ENCODE results near the gene UBL7. TPM values are rescaled to one million over a fixed set of nuclear protein-coding genes. Genes with fewer than 3 reads are reported as not detected.

UBL7 gene, protein sequence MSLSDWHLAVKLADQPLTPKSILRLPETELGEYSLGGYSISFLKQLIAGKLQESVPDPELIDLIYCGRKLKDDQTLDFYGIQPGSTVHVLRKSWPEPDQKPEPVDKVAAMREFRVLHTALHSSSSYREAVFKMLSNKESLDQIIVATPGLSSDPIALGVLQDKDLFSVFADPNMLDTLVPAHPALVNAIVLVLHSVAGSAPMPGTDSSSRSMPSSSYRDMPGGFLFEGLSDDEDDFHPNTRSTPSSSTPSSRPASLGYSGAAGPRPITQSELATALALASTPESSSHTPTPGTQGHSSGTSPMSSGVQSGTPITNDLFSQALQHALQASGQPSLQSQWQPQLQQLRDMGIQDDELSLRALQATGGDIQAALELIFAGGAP
- total RNA-seq: 10 to 100 TPM; 55.3 to 63.2 TPM

GRCh38 chr15:74460871-74461846 lies at the start of gene UBL7:
TSS of gene UBL7 (minus strand) at chr15:74461160. CDS start at chr15:74458867, 2,293 bp downstream.
- DNase-seq (peak; percentile 94), ATAC-seq (ENCODE audit: low read depth) (peak; percentile 97)
- H3K9me3 Mint-ChIP-seq: peaks cover 4% of the 10 kb centered on the region
- H3K36me3 Mint-ChIP-seq: peaks cover 29% of the 10 kb centered on the region
- peak within 1 kb of the TSS; percentile 92 for H3K4me3 Mint-ChIP-seq
- no peaks in the 10 kb centered on the region for H3K27me3 Mint-ChIP-seq
- peaks cover 40% of the 10 kb centered on the region for H3K4me1 Mint-ChIP-seq
- POLR2A ChIA-PET: interaction anchor here (0.6 to 2.3 kb wide), 26 partner anchors 8 to 991 kb away, joined by 3 to 18 read pairs (median 4); partner anchors contain the start of genes ARID3B, CLK3 and SEMA7A
- H3K27ac Mint-ChIP-seq: peak within 1 kb of the TSS; percentile 78

DNA sequence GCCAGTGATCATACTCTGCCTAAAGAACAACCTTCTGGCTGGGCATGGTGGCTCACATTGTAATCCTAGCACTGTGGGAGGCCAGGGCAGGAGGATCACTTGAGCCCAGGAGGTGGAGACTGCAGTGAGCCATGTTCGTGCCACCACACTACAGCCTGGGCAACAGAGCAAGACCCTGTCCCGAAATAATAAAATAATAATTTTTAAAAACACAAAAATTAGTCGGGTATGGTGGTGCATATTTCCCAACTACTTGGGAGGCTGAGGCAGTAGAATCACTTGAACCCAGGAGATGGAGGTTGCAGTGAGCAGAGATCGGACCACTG lies 45.5 kb upstream of the UBL7 start:
- ATAC-seq (ENCODE audit: low read depth) (no peak), DNase-seq (no peak)
- H3K27ac Mint-ChIP-seq: no peak overlapping the region
- peaks cover 9% of the 10 kb centered on the region for H3K4me1 Mint-ChIP-seq
- H3K9me3 Mint-ChIP-seq: no peaks in the 10 kb centered on the region
- H3K36me3 Mint-ChIP-seq: peaks cover 17% of the 10 kb centered on the region
- H3K27me3 Mint-ChIP-seq: no peaks in the 10 kb centered on the region
- H3K4me3 Mint-ChIP-seq: no peak overlapping the region
- POLR2A ChIA-PET: no interaction called here

DNA sequence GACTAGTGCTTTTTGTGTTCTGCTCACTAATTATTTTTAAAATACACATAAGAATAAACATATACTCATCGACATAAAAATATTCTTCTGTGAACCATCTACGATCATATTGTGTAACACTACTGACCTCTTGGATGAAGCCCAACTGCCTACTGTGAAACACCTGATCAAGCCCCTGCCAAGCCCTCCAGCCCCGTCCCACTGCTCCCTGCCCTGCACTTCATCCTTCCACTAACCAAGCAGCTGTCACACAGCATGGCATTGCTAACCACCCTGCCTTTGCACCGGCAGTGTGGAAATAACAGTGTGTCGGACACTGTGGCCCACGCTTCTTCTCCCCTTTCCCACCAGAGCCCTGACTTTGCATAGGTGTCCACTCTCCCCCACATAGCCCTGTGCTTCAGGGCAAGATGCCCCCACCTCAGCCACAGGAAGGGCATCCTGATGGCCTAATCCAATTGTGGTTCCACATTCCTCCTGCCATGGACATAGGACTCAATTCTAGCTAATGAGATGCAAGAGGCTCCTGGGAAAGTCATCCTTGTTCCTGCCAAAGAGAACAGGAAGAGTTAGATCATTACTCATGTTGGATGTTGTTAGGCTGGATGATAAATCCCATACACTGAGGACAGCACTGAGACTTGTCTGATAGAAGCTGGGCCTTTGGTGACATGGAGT lies 45.0 kb upstream of the UBL7 start:
- H3K27me3 Mint-ChIP-seq: no peaks in the 10 kb centered on the region
- H3K36me3 Mint-ChIP-seq: peaks cover 17% of the 10 kb centered on the region
- peaks cover 5% of the 10 kb centered on the region for H3K4me1 Mint-ChIP-seq
- H3K9me3 Mint-ChIP-seq: no peaks in the 10 kb centered on the region
- no peak for DNase-seq
- H3K27ac Mint-ChIP-seq: no peak overlapping the region
- POLR2A ChIA-PET: no interaction called here
- no peak for ATAC-seq (ENCODE audit: low read depth)
- no peak overlapping the region for H3K4me3 Mint-ChIP-seq

GRCh38 chr15:74504836-74505235 lies 43.9 kb upstream of the UBL7 start:
- no peak for DNase-seq
- Mint-ChIP-seq H3K9me3 (no peaks in the 10 kb centered on the region), H3K36me3 (peaks cover 17% of the 10 kb centered on the region), H3K4me3 (no peak overlapping the region), H3K4me1 (peaks cover 5% of the 10 kb centered on the region), H3K27ac (no peak overlapping the region), H3K27me3 (no peaks in the 10 kb centered on the region)
- POLR2A ChIA-PET: no interaction called here
- no peak for ATAC-seq (ENCODE audit: low read depth)

- Mint-ChIP-seq H3K36me3 (peaks cover 17% of the 10 kb centered on the region), H3K9me3 (no peaks in the 10 kb centered on the region), H3K27me3 (no peaks in the 10 kb centered on the region), H3K4me3 (no peak overlapping the region), H3K4me1 (peaks cover 5% of the 10 kb centered on the region), H3K27ac (no peak overlapping the region)
- ATAC-seq (ENCODE audit: low read depth): no peak
- DNase-seq: no peak
- POLR2A ChIA-PET: no interaction called here
Observed at GRCh38 chr15:74504418-74504817, 43.5 kb upstream of the UBL7 start.

GRCh38 chr15:74502301-74502700 lies 41.3 kb upstream of the UBL7 start:
- H3K27ac Mint-ChIP-seq: no peak overlapping the region
- no peaks in the 10 kb centered on the region for H3K27me3 Mint-ChIP-seq
- no peaks in the 10 kb centered on the region for H3K9me3 Mint-ChIP-seq
- H3K36me3 Mint-ChIP-seq: peaks cover 17% of the 10 kb centered on the region
- ATAC-seq (ENCODE audit: low read depth): peak; percentile 54
- no peak for DNase-seq
- no peak overlapping the region for H3K4me3 Mint-ChIP-seq
- POLR2A ChIA-PET: interaction anchor here (0.6 to 1.2 kb wide), 3 partner anchors 14 to 85 kb away, joined by 3 to 4 read pairs (median 3); partner anchors contain the start of gene ARID3B
- peaks cover 5% of the 10 kb centered on the region for H3K4me1 Mint-ChIP-seq

GRCh38 chr15:74500401-74500800 lies 39.4 kb upstream of the UBL7 start:
- Mint-ChIP-seq H3K9me3 (no peaks in the 10 kb centered on the region), H3K27ac (no peak overlapping the region), H3K36me3 (peaks cover 16% of the 10 kb centered on the region), H3K4me1 (peaks cover 5% of the 10 kb centered on the region), H3K4me3 (no peak overlapping the region), H3K27me3 (no peaks in the 10 kb centered on the region)
- DNase-seq (no peak), ATAC-seq (ENCODE audit: low read depth) (no peak)
- POLR2A ChIA-PET: interaction anchor here (0.6 kb wide), 1 partner anchor 28 kb away, joined by 4 read pairs; no protein-coding TSS in a partner anchor

DNA sequence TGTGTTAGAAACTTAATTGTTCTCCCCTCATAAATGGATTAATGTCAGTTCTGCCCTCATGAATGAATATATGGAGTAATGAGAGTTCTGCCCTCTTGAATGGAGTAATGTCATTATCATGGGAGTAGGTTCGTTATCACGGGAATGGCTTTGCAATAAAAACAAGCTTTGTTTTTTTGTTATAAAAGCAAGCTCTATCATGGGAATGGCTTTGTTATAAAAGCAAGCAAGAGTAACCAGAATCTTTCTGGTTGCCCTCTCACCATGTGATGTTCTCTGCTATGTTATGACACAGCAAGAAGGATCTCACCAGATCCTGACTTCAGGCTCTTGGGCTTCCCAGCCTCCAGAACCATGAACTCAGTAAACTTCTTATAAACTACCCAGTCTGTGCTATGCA lies 38.4 kb upstream of the UBL7 start:
- POLR2A ChIA-PET: no interaction called here
- DNase-seq (no peak), ATAC-seq (ENCODE audit: low read depth) (no peak)
- peaks cover 5% of the 10 kb centered on the region for H3K4me1 Mint-ChIP-seq
- H3K4me3 Mint-ChIP-seq: no peak overlapping the region
- H3K27me3 Mint-ChIP-seq: no peaks in the 10 kb centered on the region
- no peak overlapping the region for H3K27ac Mint-ChIP-seq
- peaks cover 16% of the 10 kb centered on the region for H3K36me3 Mint-ChIP-seq
- no peaks in the 10 kb centered on the region for H3K9me3 Mint-ChIP-seq

GRCh38 chr15:74497584-74497983 lies 36.6 kb upstream of the UBL7 start:
- H3K27ac Mint-ChIP-seq: no peak overlapping the region

GRCh38 chr15:74496648-74497047 lies 35.7 kb upstream of the UBL7 start:
- H3K36me3 Mint-ChIP-seq: peaks cover 6% of the 10 kb centered on the region
- no peak for ATAC-seq (ENCODE audit: low read depth)
- H3K27me3 Mint-ChIP-seq: no peaks in the 10 kb centered on the region
- no peak overlapping the region for H3K27ac Mint-ChIP-seq
- POLR2A ChIA-PET: no interaction called here
- no peak for DNase-seq
- H3K4me1 Mint-ChIP-seq: no peaks in the 10 kb centered on the region
- H3K4me3 Mint-ChIP-seq: no peak overlapping the region
- no peaks in the 10 kb centered on the region for H3K9me3 Mint-ChIP-seq

More at GRCh38 chr15:74497584-74497983, 36.6 kb upstream of the UBL7 start:
- no peak for ATAC-seq (ENCODE audit: low read depth)
- H3K36me3 Mint-ChIP-seq: peaks cover 8% of the 10 kb centered on the region
- peaks cover 2% of the 10 kb centered on the region for H3K4me1 Mint-ChIP-seq
- no peaks in the 10 kb centered on the region for H3K9me3 Mint-ChIP-seq
- H3K4me3 Mint-ChIP-seq: no peak overlapping the region
- H3K27me3 Mint-ChIP-seq: no peaks in the 10 kb centered on the region
- no peak for DNase-seq
- POLR2A ChIA-PET: no interaction called here

DNA sequence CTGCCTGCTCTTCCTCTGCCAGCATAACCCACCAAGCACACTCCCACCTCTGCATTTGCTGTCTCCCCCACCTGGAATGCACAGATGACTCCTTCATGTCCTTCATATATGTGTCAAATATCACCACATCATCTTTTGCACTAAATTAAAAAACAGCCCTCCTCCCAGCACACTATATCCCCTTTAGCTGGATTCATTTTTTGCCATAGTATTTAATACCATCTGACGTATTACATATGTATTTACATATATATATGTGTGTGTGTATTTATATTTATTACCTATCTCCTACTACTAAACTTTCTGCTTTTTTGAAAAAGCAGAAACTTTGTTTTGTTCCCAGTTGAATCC lies 29.4 kb upstream of the UBL7 start:
- H3K27me3 Mint-ChIP-seq: no peaks in the 10 kb centered on the region
- H3K4me1 Mint-ChIP-seq: peaks cover 30% of the 10 kb centered on the region
- no peak for ATAC-seq (ENCODE audit: low read depth)
- no peak for DNase-seq
- H3K4me3 Mint-ChIP-seq: peak overlapping the region; percentile 84
- H3K27ac Mint-ChIP-seq: peak overlapping the region; percentile 90
- H3K9me3 Mint-ChIP-seq: no peaks in the 10 kb centered on the region
- POLR2A ChIA-PET: interaction anchor here (0.6 to 1.5 kb wide), 3 partner anchors 50 to 108 kb away, joined by 3 to 5 read pairs (median 4); no protein-coding TSS in a partner anchor
- H3K36me3 Mint-ChIP-seq: peaks cover 19% of the 10 kb centered on the region

GRCh38 chr15:74489518-74490338 lies 28.8 kb upstream of the UBL7 start:
- ATAC-seq (ENCODE audit: low read depth): peak; percentile 96
- DNase-seq: peak; percentile 77
- H3K9me3 Mint-ChIP-seq: no peaks in the 10 kb centered on the region
- peak overlapping the region; percentile 84 for H3K4me3 Mint-ChIP-seq
- peaks cover 30% of the 10 kb centered on the region for H3K4me1 Mint-ChIP-seq
- H3K27ac Mint-ChIP-seq: peak overlapping the region; percentile 90
- H3K27me3 Mint-ChIP-seq: no peaks in the 10 kb centered on the region
- POLR2A ChIA-PET: interaction anchor here (0.9 to 1.8 kb wide), 8 partner anchors 29 to 110 kb away, joined by 3 to 8 read pairs (median 4); partner anchors contain the start of genes ARID3B and UBL7
- H3K36me3 Mint-ChIP-seq: peaks cover 19% of the 10 kb centered on the region
